WTC11 (cell line): ENCODE data around the gene CSF1. TPM values are rescaled to one million over a fixed set of nuclear protein-coding genes. Genes with fewer than 3 reads are reported as not detected.

Source experiments
- ATAC-seq: fragments of 200-7000 bp; cut with Tn5 transposase; 2 replicates; pipeline ENCODE4 v1.10.0; 2021; ENCODE audit warnings: mild to moderate bottlenecking, moderate library complexity
- CTCF ChIA-PET: fragments of 300-600 bp; sonication (Branson Sonifier 250); formaldehyde crosslinking; loops from one replicate; lab custom pipeline; 2021; ENCODE audit warnings: antibody characterized with exemption; lab: Charles Lee
- POLR2A ChIA-PET: fragments of 350-600 bp; sonication (Branson Sonifier 250); formaldehyde crosslinking; loops from one replicate; lab custom pipeline; 2021; ENCODE audit warnings: antibody characterized with exemption; lab: Charles Lee
- DNase-seq: peaks from one replicate; pipeline ENCODE4 v3.0.0; 2021; ENCODE audit warnings: low spot score
- H3K27ac Mint-ChIP-seq: 2 replicates; pipeline ENCODE4 v1.8.0; 2021; ENCODE audit warnings: mixed read lengths
- H3K27me3 Mint-ChIP-seq: 2 replicates; pipeline ENCODE4 v1.8.0; 2021; ENCODE audit warnings: low read depth, mild to moderate bottlenecking, moderate library complexity, mixed read lengths
- H3K36me3 Mint-ChIP-seq: 2 replicates; pipeline ENCODE4 v1.8.0; 2021; ENCODE audit warnings: mixed read lengths
- H3K4me1 Mint-ChIP-seq: 2 replicates; pipeline ENCODE4 v1.8.0; 2022; ENCODE audit warnings: mixed read lengths
- H3K4me3 Mint-ChIP-seq: 2 replicates; pipeline ENCODE4 v1.8.0; 2021; ENCODE audit warnings: mild to moderate bottlenecking, moderate library complexity, mixed read lengths
- H3K9me3 Mint-ChIP-seq: 2 replicates; pipeline ENCODE4 v1.8.0; 2021; ENCODE audit warnings: mixed read lengths
- ATF1 ChIP-seq: sonication (generic); formaldehyde crosslinking; IDR thresholded peaks from 2 replicates; pipeline ENCODE4 v1.8.1; 2023; ENCODE audit warnings: mild to moderate bottlenecking, moderate library complexity, missing genetic modification reagents
- ATF6 ChIP-seq: sonication (generic); formaldehyde crosslinking; IDR thresholded peaks from 2 replicates; pipeline ENCODE4 v1.8.1; 2023; ENCODE audit warnings: mild to moderate bottlenecking, missing genetic modification reagents
- CREB1 ChIP-seq: sonication (generic); formaldehyde crosslinking; IDR thresholded peaks from 2 replicates; pipeline ENCODE4 v1.8.0; 2023; ENCODE audit warnings: mild to moderate bottlenecking, missing genetic modification reagents
- E2F4 ChIP-seq: sonication (generic); formaldehyde crosslinking; IDR thresholded peaks from 2 replicates; pipeline ENCODE4 v1.8.1; 2022; ENCODE audit warnings: low read depth, mild to moderate bottlenecking, moderate library complexity, missing genetic modification reagents, borderline replicate concordance
- E2F5 ChIP-seq: sonication (generic); formaldehyde crosslinking; IDR thresholded peaks from 2 replicates; pipeline ENCODE4 v1.8.1; 2022; ENCODE audit warnings: mild to moderate bottlenecking, moderate library complexity, missing genetic modification reagents
- ELF4 ChIP-seq: sonication (generic); formaldehyde crosslinking; IDR thresholded peaks from 2 replicates; pipeline ENCODE4 v1.8.1; 2022; ENCODE audit warnings: low read depth, mild to moderate bottlenecking, moderate library complexity, missing genetic modification reagents
- FOXP1 ChIP-seq: sonication (generic); formaldehyde crosslinking; IDR thresholded peaks from 2 replicates; pipeline ENCODE4 v1.8.0; 2022; ENCODE audit warnings: missing genetic modification reagents, mild to moderate bottlenecking, moderate library complexity, borderline replicate concordance
- GRHL2 ChIP-seq: fragments of 250-450 bp; sonication (Bioruptor Pico); IDR thresholded peaks from 2 replicates; pipeline ENCODE4 v1.8.0; 2022; ENCODE audit warnings: mild to moderate bottlenecking, moderate library complexity; ENCODE audit not compliant: insufficient replicate concordance, severe bottlenecking
- HMGXB4 ChIP-seq: sonication (generic); formaldehyde crosslinking; IDR thresholded peaks from 2 replicates; pipeline ENCODE4 v1.8.1; 2023; ENCODE audit warnings: mild to moderate bottlenecking, moderate library complexity, missing genetic modification reagents
- JAZF1 ChIP-seq: fragments of 250-450 bp; sonication (Bioruptor Pico); IDR thresholded peaks from 2 replicates; pipeline ENCODE4 v1.9.0; 2021; ENCODE audit warnings: moderate library complexity, mild to moderate bottlenecking, inconsistent platforms
- MAX ChIP-seq: sonication (generic); formaldehyde crosslinking; IDR thresholded peaks from 2 replicates; pipeline ENCODE4 v1.8.0; 2022; ENCODE audit warnings: mild to moderate bottlenecking, missing genetic modification reagents
- MYBL2 ChIP-seq: sonication (generic); formaldehyde crosslinking; IDR thresholded peaks from 2 replicates; pipeline ENCODE4 v1.8.1; 2023; ENCODE audit warnings: mild to moderate bottlenecking, moderate library complexity, missing genetic modification reagents
- PRDM15 ChIP-seq: sonication (generic); formaldehyde crosslinking; IDR thresholded peaks from 2 replicates; pipeline ENCODE4 v1.8.0; 2022; ENCODE audit warnings: missing genetic modification reagents
- PREB ChIP-seq: sonication (generic); formaldehyde crosslinking; IDR thresholded peaks from 2 replicates; pipeline ENCODE4 v1.8.1; 2022; ENCODE audit warnings: mild to moderate bottlenecking, missing genetic modification reagents, moderate library complexity, borderline replicate concordance
- ZNF138 ChIP-seq: sonication (generic); formaldehyde crosslinking; conservative IDR thresholded peaks from 2 replicates; pipeline ENCODE4 v1.8.1; 2022; ENCODE audit warnings: mild to moderate bottlenecking, moderate library complexity, missing genetic modification reagents
- ZNF281 ChIP-seq: sonication (generic); formaldehyde crosslinking; IDR thresholded peaks from 2 replicates; pipeline ENCODE4 v1.8.0; 2023; ENCODE audit warnings: mild to moderate bottlenecking, missing genetic modification reagents
- total RNA-seq: library from RNA; stranded (reverse); gene quantifications from 3 replicates; pipeline ENCODE4 v1.2.3, GENCODE V29; 2021

The CSF1 gene
- total RNA-seq, 1 experiment from 2014 or later: 3.0 TPM

- no peak for TF ChIP-seq E2F4 (CRISPR knock-in tag)
Measured at GRCh38 chr1:109904105-109904817, 6.4 kb upstream of the CSF1 start (continued).

- Mint-ChIP-seq H3K4me3 (no peak overlapping the region), H3K36me3 (no peaks in the 10 kb centered on the region), H3K27me3 (peaks cover 30% of the 10 kb centered on the region), H3K4me1 (peaks cover 18% of the 10 kb centered on the region), H3K9me3 (no peaks in the 10 kb centered on the region), H3K27ac (no peak overlapping the region)
- ChIA-PET POLR2A (interaction anchor here (0.6 kb wide), 1 partner anchor 14 kb away, joined by 3 read pairs; no protein-coding TSS in a partner anchor), CTCF (interaction anchor here (1.1 to 2.9 kb wide), 2 partner anchors 18 to 129 kb away, joined by 3 to 9 read pairs; no protein-coding TSS in a partner anchor)
- DNase-seq (no peak), ATAC-seq (no peak)
- no peak for TF ChIP-seq ZNF138
- no peak for TF ChIP-seq HMGXB4 (CRISPR knock-in tag)
- TF ChIP-seq JAZF1: no peak
- no peak for TF ChIP-seq MYBL2 (CRISPR knock-in tag)
- no peak for TF ChIP-seq ATF6 (CRISPR knock-in tag)
- TF ChIP-seq E2F5 (CRISPR knock-in tag): no peak
- TF ChIP-seq CREB1 (CRISPR knock-in tag): no peak
- TF ChIP-seq PRDM15 (CRISPR knock-in tag): no peak
- TF ChIP-seq GRHL2: no peak
- no peak for TF ChIP-seq FOXP1 (CRISPR knock-in tag)
- no peak for TF ChIP-seq ZNF281 (CRISPR knock-in tag)
- TF ChIP-seq MAX (CRISPR knock-in tag): no peak
- no peak for TF ChIP-seq ELF4 (CRISPR knock-in tag)
- TF ChIP-seq ATF1 (CRISPR knock-in tag): no peak
- TF ChIP-seq PREB (CRISPR knock-in tag): no peak
Measured at GRCh38 chr1:109905491-109905890, 5.2 kb upstream of the CSF1 start.
